Breast epithelium (tissue), 4 donors: ENCODE measurements around the gene C1orf87. TPM values are rescaled to one million over a fixed set of nuclear protein-coding genes. Genes with fewer than 3 reads are reported as not detected.

ENCODE experiments used
- DNase-seq, 2 donors: peaks; one replicate each; pipeline ENCODE4 v3.0.0-alpha.2; 2019; ENCODE audit warnings: low spot score in 2 of 2
- H3K27ac ChIP-seq, 2 donors: fragments of 200-600 bp; sonication (generic) in 1 of 2; one replicate each; pipeline ENCODE4 v1.5.1; 2016 to 2019; ENCODE audit warnings: mild to moderate bottlenecking in 1 of 2
- H3K27me3 ChIP-seq, 2 donors: fragments of 200-600 bp; sonication (generic) in 1 of 2; one replicate each; pipeline versions ENCODE4 v1.5.1 to v1.6.0; 2017 to 2019; ENCODE audit warnings: control low read depth in 1 of 2, mild to moderate bottlenecking in 1 of 2
- H3K36me3 ChIP-seq: fragments of 200-600 bp; one replicate; pipeline ENCODE4 v1.5.1; 2019
- H3K4me1 ChIP-seq, 2 donors: fragments of 200-600 bp; sonication (generic); one replicate each; pipeline ENCODE4 v1.5.1; 2016 to 2019; ENCODE audit warnings: control low read depth in 1 of 2
- H3K4me3 ChIP-seq, 3 donors: fragments of 200-600 bp; sonication (generic); 1 replicate in 2 of 3; 2 replicates in 1 of 3; pipeline ENCODE4 v1.5.1; 2016 to 2019; ENCODE audit warnings: mild to moderate bottlenecking in 3 of 3, moderate library complexity in 2 of 3
- H3K9me3 ChIP-seq, 2 donors: fragments of 200-600 bp; sonication (generic) in 1 of 2; one replicate each; pipeline ENCODE4 v1.5.1; 2016 to 2019; ENCODE audit warnings: control low read depth in 1 of 2
- POLR2A ChIP-seq: fragments of 450-650 bp; IDR thresholded peaks from one replicate; pipeline ENCODE4 v1.6.1; 2016; ENCODE audit warnings: antibody characterized with exemption, mild to moderate bottlenecking, moderate library complexity
- POLR2AphosphoS5 ChIP-seq, 3 donors: sonication (generic); formaldehyde crosslinking; IDR thresholded peaks; one replicate each; pipeline ENCODE4 v1.6.1; 2017; ENCODE audit warnings: antibody characterized with exemption in 3 of 3
- intact Hi-C: fragments of 100-400 bp; cut with DNase I; formaldehyde crosslinking; loops from one replicate; pipeline ENCODE4 v1.15.1; 2023; ENCODE audit warnings: low total_unique reads
- total RNA-seq, 3 donors: library from RNA; depleted of rRNA; stranded (reverse); fragments of >200 nt; gene quantifications; one replicate each; pipeline ENCODE4 v1.1.0, GENCODE V29; 2016
- TF ChIP-seq, protein P1 (sequence below), 3 donors: fragments of 450-650 bp; IDR thresholded peaks; one replicate each; pipeline ENCODE4 v1.5.1; 2016 to 2017; ENCODE audit warnings: antibody characterized with exemption in 3 of 3, mild to moderate bottlenecking in 3 of 3, moderate library complexity in 3 of 3

The C1orf87 gene
- total RNA-seq, 3 donors from 2014 or later: not detected

DNA sequence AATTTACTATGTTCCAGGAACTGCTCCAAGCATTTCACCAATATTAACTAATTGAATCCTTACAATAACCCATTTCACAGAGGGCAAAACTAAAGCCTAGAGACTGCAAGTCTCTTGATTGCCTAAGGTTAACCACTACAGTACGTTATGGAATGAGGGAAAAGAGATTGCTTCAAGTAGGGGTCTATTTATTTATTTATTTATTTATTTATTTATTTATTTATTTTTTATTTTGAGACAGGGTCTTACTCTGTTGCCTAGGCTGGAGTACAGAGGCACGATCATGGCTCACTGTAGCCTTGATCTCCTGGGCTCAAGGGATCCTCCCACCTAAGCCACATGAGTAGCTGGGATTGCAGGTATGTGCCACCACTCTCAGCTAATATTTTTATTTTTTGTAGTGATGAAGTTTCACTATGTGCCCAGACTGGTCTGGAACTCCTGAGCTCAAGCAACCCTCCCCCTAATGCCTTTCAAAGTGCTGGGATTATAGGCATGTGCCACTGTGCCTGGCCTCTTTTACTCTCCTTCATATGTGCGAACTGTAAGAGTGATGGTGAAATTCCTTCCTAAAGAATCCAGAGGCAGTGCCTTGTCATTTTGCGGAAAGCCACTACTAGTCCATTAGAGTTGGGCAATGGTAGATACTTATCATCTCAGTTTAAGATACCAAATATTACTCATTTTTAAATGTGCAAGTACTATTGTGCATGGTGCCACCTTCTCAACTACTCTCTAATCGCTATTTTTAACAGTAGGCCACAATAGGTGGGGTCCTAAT is 81.3 kb downstream of the C1orf87 start:
- intact Hi-C loops: no loop called here
- Histone ChIP-seq H3K36me3 (no peaks in the 10 kb centered on the region), H3K4me1 (no peaks in the 10 kb centered on the region), H3K4me3 (no peak overlapping the region), H3K9me3 (no peaks in the 10 kb centered on the region), H3K27me3 (no peaks in the 10 kb centered on the region), H3K27ac (no peak overlapping the region)
- TF ChIP-seq, protein P1, sequence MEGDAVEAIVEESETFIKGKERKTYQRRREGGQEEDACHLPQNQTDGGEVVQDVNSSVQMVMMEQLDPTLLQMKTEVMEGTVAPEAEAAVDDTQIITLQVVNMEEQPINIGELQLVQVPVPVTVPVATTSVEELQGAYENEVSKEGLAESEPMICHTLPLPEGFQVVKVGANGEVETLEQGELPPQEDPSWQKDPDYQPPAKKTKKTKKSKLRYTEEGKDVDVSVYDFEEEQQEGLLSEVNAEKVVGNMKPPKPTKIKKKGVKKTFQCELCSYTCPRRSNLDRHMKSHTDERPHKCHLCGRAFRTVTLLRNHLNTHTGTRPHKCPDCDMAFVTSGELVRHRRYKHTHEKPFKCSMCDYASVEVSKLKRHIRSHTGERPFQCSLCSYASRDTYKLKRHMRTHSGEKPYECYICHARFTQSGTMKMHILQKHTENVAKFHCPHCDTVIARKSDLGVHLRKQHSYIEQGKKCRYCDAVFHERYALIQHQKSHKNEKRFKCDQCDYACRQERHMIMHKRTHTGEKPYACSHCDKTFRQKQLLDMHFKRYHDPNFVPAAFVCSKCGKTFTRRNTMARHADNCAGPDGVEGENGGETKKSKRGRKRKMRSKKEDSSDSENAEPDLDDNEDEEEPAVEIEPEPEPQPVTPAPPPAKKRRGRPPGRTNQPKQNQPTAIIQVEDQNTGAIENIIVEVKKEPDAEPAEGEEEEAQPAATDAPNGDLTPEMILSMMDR (IDR thresholded peaks at IDR 0.05): no peak
- TF ChIP-seq POLR2A (no peak), POLR2AphosphoS5 (IDR thresholded peaks at IDR 0.05) (no peak)
- DNase-seq: no peak

DNA sequence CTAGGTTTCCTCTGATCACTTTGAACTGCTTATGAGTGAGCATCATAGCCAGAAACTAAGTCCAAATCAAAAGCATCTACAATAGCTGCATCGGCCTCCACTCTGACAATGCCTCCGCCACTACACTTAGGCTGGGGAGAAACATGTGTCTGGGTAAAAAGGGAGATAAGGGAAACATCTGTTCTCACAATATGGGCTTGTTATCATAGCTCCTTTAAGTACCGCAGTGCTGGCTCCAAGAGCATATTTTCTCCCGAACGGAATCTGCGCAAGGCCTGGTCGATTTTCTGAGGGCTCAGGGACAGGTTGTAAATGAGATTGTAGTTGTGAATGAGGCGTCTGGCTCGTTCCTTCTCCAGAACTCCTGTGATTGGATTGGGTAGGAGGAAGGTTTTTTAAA is 83.1 kb downstream of the C1orf87 start:
- TF ChIP-seq POLR2AphosphoS5 (IDR thresholded peaks at IDR 0.05) (no peak), POLR2A (no peak)
- TF ChIP-seq, protein P1 (IDR thresholded peaks at IDR 0.05): no peak
- Histone ChIP-seq H3K9me3 (no peaks in the 10 kb centered on the region), H3K36me3 (no peaks in the 10 kb centered on the region), H3K4me3 (no peak overlapping the region), H3K27ac (no peak overlapping the region), H3K4me1 (no peaks in the 10 kb centered on the region), H3K27me3 (no peaks in the 10 kb centered on the region)
- no peak for DNase-seq
- intact Hi-C loops: no loop called here

DNA sequence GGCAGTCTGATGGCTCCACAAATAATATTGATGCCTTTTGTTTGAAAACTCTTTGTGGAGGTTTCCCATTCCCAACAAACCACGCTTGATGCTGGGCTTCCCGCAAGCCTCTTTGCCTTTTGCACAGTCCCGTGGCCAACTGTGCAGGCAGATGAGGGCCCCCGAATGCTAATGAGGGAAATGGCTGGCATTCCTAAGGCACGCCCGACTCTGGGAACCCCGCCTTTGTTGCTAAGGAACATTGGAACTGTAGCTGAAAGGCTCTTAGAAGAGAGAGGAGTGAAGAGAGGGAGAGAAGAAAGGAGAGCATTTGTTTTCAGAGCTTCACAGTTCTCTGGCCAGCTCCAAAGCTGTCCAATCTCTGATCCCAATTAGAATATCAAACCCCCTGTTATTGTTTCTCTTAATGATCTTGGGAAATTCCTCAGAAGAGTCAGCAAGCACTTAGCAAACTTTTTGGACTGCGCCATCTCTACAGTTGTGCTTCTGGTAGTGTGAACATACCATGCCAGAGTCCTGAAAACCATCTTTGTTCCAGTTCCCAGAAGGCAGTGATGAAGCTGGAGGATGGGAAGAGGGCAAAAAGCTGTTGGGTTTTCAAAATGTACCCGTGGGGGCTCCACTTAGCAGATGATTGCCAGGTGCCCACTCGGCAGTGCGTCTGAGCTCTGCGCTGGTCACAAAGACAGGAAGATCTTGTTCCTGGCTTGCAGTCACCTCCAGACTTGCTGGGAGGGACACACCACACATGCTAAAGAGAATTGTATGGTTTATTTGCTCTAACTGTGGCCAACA is 86.9 kb downstream of the C1orf87 start:
- no peak for DNase-seq
- Histone ChIP-seq H3K27me3 (no peaks in the 10 kb centered on the region), H3K9me3 (no peaks in the 10 kb centered on the region), H3K4me3 (no peak overlapping the region), H3K4me1 (no peaks in the 10 kb centered on the region), H3K36me3 (no peaks in the 10 kb centered on the region), H3K27ac (no peak overlapping the region)
- no peak for TF ChIP-seq POLR2A
- TF ChIP-seq, protein P1 (IDR thresholded peaks at IDR 0.05): no peak
- no peak for TF ChIP-seq POLR2AphosphoS5 (IDR thresholded peaks at IDR 0.05)
- intact Hi-C loops: no loop called here

DNA sequence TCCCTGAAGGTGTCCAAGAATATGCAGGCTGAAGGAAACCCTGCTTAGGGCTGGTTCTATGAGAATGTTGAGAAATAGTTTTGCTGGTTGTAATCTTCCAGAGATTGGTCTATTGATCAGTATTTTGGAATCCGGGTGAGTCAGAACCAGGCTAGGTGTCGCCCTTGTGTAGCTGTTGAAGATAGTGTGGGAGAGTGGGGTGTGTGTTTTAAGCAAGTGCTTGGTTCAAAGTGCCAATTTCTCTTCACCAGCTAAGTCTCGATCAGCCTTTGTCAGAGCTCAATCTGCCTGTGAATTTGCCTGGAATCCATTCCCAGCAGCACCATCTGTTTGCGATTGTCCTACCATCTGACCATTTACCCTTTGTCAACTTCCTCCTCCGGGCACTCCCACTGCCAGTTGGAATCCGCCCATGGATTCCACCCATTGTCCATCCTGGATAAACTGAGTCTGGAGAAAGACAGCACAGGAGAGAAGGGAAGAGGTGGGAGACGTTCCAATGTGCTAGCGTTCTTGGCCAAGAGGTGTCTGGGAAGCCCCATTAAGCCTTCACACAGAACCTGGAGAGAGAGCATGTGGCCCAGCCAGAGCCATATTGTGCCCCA is 87.6 kb downstream of the C1orf87 start:
- H3K9me3 ChIP-seq: no peaks in the 10 kb centered on the region

More for the DNA sequence above, 87.6 kb downstream of the C1orf87 start:
- no peak overlapping the region for H3K4me3 ChIP-seq
- no peak overlapping the region for H3K27ac ChIP-seq
- DNase-seq: no peak
- no peaks in the 10 kb centered on the region for H3K27me3 ChIP-seq
- H3K4me1 ChIP-seq: no peaks in the 10 kb centered on the region
- no peaks in the 10 kb centered on the region for H3K36me3 ChIP-seq
- no peak for TF ChIP-seq POLR2A
- TF ChIP-seq, protein P1 (IDR thresholded peaks at IDR 0.05): no peak
- no peak for TF ChIP-seq POLR2AphosphoS5 (IDR thresholded peaks at IDR 0.05)
- intact Hi-C loops: no loop called here
